GM12878 (cell line): ENCODE results near the gene STX12. TPM values are rescaled to one million over a fixed set of nuclear protein-coding genes. Genes with fewer than 3 reads are reported as not detected.

ENCODE experiments used
- ATAC-seq: fragments of 200-7000 bp; cut with Tn5 transposase; 3 replicates; pipeline ENCODE4 v1.9.1; 2020; ENCODE audit warnings: mild to moderate bottlenecking, moderate library complexity
- BruUV-seq: library from RNA; stranded (reverse); fragments of 400-500 nt; replicated peaks from 2 replicates; lab custom pipeline; 2021; lab: Mats Ljungman, UMichigan
- CTCF ChIA-PET: fragments of 300-600 bp; sonication (Branson Sonifier 250); formaldehyde crosslinking; extraction: SDS; loops from one replicate; lab custom pipeline; 2021; ENCODE audit warnings: inconsistent platforms; lab: Yijun Ruan, JAX
- POLR2A ChIA-PET: fragments of 350-600 bp; formaldehyde crosslinking; extraction: SDS; loops from one replicate; lab custom pipeline; 2021; ENCODE audit warnings: inconsistent platforms; lab: Charles Lee
- RAD21 ChIA-PET: fragments of 300-600 bp; sonication (Branson Sonifier 250); formaldehyde crosslinking; loops from one replicate; lab custom pipeline; 2023; ENCODE audit warnings: antibody characterized with exemption; ENCODE audit not compliant: unreplicated experiment; lab: Charles Lee
- SMC1A ChIA-PET: fragments of 300-600 bp; sonication (Branson Sonifier 250); formaldehyde crosslinking; loops from one replicate; lab custom pipeline; 2023; ENCODE audit not compliant: unreplicated experiment, uncharacterized antibody; lab: Charles Lee
- DNase-seq: peaks from one replicate; pipeline ENCODE4 v3.0.0-alpha.2; 2011; ENCODE audit warnings: low read depth, low spot score
- FAIRE-seq: peaks from 3 replicates; lab custom pipeline; 2011; peaks lifted over from hg19 to GRCh38; lab: Jason Lieb, UNC
- H2AFZ ChIP-seq: 2 replicates; pipeline ENCODE4 v1.6.0; 2011; ENCODE audit warnings: low read depth, low read length, control low read depth; ENCODE audit not compliant: control insufficient read depth
- H3K27ac ChIP-seq: 2 replicates; pipeline ENCODE4 v1.5.1; 2011; ENCODE audit warnings: control low read depth; ENCODE audit not compliant: control insufficient read depth, insufficient read depth
- H3K27me3 ChIP-seq, 2 experiments: replicated peaks in 1 of 2; 2 replicates each; pipeline versions ENCODE4 v1.6.0 to v1.6.1; 2011; ENCODE audit warnings: low read length in 1 of 2; ENCODE audit not compliant: control insufficient read depth in 2 of 2, insufficient read depth in 2 of 2
- H3K36me3 ChIP-seq, 2 experiments: 2 replicates each; pipeline ENCODE4 v1.5.1; 2011; ENCODE audit warnings: low read length in 1 of 2; ENCODE audit not compliant: control insufficient read depth in 2 of 2, insufficient read depth in 2 of 2
- H3K4me1 ChIP-seq: 2 replicates; pipeline ENCODE4 v1.6.1; 2011; ENCODE audit warnings: mild to moderate bottlenecking, low read length, moderate library complexity, mixed read lengths; ENCODE audit not compliant: control insufficient read depth, insufficient read depth
- H3K4me2 ChIP-seq: 2 replicates; pipeline ENCODE4 v1.6.0; 2011; ENCODE audit warnings: control low read depth; ENCODE audit not compliant: control insufficient read depth, insufficient read depth
- H3K4me3 ChIP-seq: fragments of 200-600 bp; sonication (generic); 2 replicates; pipeline ENCODE4 v1.5.1; 2016
- H3K79me2 ChIP-seq: 2 replicates; pipeline ENCODE4 v1.6.0; 2011; ENCODE audit warnings: low read length; ENCODE audit not compliant: control insufficient read depth, insufficient read depth
- H3K9ac ChIP-seq: 2 replicates; pipeline ENCODE4 v1.8.0; 2011; ENCODE audit warnings: low read length, control low read depth, mixed read lengths; ENCODE audit not compliant: control insufficient read depth, insufficient read depth
- H3K9me3 ChIP-seq: replicated peaks from 3 replicates; pipeline ENCODE4 v1.5.1; 2011; ENCODE audit warnings: mild to moderate bottlenecking, low read length; ENCODE audit not compliant: control insufficient read depth, insufficient read depth
- H4K20me1 ChIP-seq: 2 replicates; pipeline ENCODE4 v1.6.0; 2011; ENCODE audit not compliant: control insufficient read depth, insufficient read depth
- BCL11A ChIP-seq: IDR thresholded peaks from 2 replicates; pipeline ENCODE4 v1.6.1; 2011; ENCODE audit warnings: low read depth, low read length
- CEBPB ChIP-seq, 2 experiments: fragments of 150-350 bp in 1 of 2; IDR thresholded peaks; 2 replicates each; pipeline ENCODE4 v1.6.1; 2012 to 2014; ENCODE audit warnings: low read depth in 2 of 2, low read length in 2 of 2, borderline replicate concordance in 1 of 2, inconsistent platforms in 1 of 2
- DPF2 ChIP-seq: fragments of 450-650 bp; IDR thresholded peaks from 2 replicates; pipeline ENCODE4 v1.6.1; 2017; ENCODE audit warnings: mild to moderate bottlenecking
- MYB ChIP-seq: fragments of 150-350 bp; IDR thresholded peaks from 2 replicates; pipeline ENCODE4 v1.6.1; 2014; ENCODE audit warnings: mild to moderate bottlenecking, low read depth, low read length, borderline replicate concordance
- PAX8 ChIP-seq: fragments of 450-650 bp; IDR thresholded peaks from 2 replicates; pipeline ENCODE4 v1.6.1; 2017; ENCODE audit warnings: mild to moderate bottlenecking, moderate library complexity
- SMAD5 ChIP-seq: IDR thresholded peaks from 2 replicates; pipeline ENCODE4 v1.6.1; 2016; ENCODE audit warnings: antibody characterized with exemption, low read depth
- SRF ChIP-seq, 2 experiments: IDR thresholded peaks; 2 replicates each; pipeline ENCODE4 v1.6.1; 2011; ENCODE audit warnings: low read depth in 2 of 2, low read length in 2 of 2, mild to moderate bottlenecking in 1 of 2, moderate library complexity in 1 of 2
- WRNIP1 ChIP-seq: IDR thresholded peaks from 2 replicates; pipeline ENCODE4 v1.6.1; 2011; ENCODE audit warnings: low read depth, low read length, improper control_type of control experiment, borderline replicate concordance
- WGBS: methylation state at CpG from one replicate; pipeline ENCODE4 v1.1.6; 2016; ENCODE audit warnings: low lambda C conversion rate; ENCODE audit not compliant: insufficient replicate concordance, insufficient coverage; ENCODE audit errors: missing lambda C conversion rate; 5-methylcytosine and 5-hydroxymethylcytosine counted together
- in situ Hi-C: fragments of 300-500 bp; cut with MboI; formaldehyde crosslinking; loops from 9 replicates; pipeline ENCODE4 v1.14.3; 2018; ENCODE audit warnings: mixed read lengths
- intact Hi-C: fragments of 100-400 bp; cut with micrococcal nuclease; formaldehyde crosslinking; loops from one replicate; pipeline ENCODE4 v1.14.2; 2022; ENCODE audit not compliant: unreplicated experiment
- polyA plus RNA-seq, 11 experiments: library from polyadenylated mRNA; depleted of rRNA in 4 of 11; unstranded in 6 of 11; stranded (reverse) in 5 of 11; fragments of >200 nt; fragmentation: Nextera tagmentation in 4 of 11; fragmentation: Illumina TruSeq in 1 of 11; extraction: Ambion mirVana in 4 of 11; extraction: Trizol in 1 of 11; gene quantifications; 1 replicate in 1 of 11; 2 replicates in 10 of 11; pipeline versions ENCODE4 v1.2.1 to v1.2.3, GENCODE V29; 2011 to 2016; ENCODE audit warnings: inconsistent platforms in 2 of 11, missing spikeins in 2 of 11, low read depth in 1 of 11
- total RNA-seq, 4 experiments: library from RNA; depleted of rRNA in 3 of 4; stranded (reverse); fragments of >200 nt in 3 of 4; fragmentation: Illumina TruSeq in 1 of 4; extraction: Trizol in 1 of 4; gene quantifications; 2 replicates each; pipeline versions ENCODE4 v1.2.1 to v1.2.3, GENCODE V29; 2013 to 2021
- TF ChIP-seq, protein P1 (sequence below): IDR thresholded peaks from 2 replicates; pipeline ENCODE4 v1.6.1; 2012; ENCODE audit warnings: low read depth, low read length, improper control_type of control experiment
- TF ChIP-seq, protein P2 (sequence below): IDR thresholded peaks from 2 replicates; pipeline ENCODE4 v1.6.1; 2012; ENCODE audit warnings: low read length, inconsistent platforms

The STX12 gene
- total and polyA plus RNA-seq, 10 of the 15 experiments (the other 5 are each of a cell fraction or from before 2014, with no cell fraction given), result 20.2 to 35.0 (median 28.1) TPM

DNA sequence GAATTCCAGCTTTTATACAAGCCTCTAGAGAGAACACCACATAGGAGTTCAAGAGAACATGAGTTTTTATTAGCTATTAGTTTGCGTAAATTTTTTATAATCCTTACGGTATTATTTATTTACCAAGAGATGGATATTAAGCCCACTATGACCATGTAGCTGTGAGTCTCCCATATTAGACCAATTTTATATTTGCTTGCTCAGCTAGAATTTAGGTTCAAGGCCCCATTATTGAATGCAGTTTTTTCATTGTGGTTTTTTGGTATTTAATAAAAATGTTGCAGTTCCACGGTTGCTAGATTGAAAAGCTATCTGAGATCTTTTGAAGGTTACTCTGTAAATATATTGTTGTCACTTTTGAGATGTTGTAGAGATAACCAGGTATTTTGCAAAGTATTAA is 60.5 kb downstream of the STX12 start:
- H3K79me2 ChIP-seq, result peaks cover 49% of the 10 kb centered on the region
- ATAC-seq (no peak), FAIRE-seq (no peak), DNase-seq (no peak)
- H3K36me3 ChIP-seq, result peaks cover 0 to 4% of the 10 kb centered on the region in 2 experiments; a peak in 2 of 4 replicates
- intact Hi-C loops, result loop anchor here (5.0 to 10.0 kb wide), 2 partner anchors 109 to 161 kb away; partner anchors contain the start of genes FAM76A and IFI6
- in situ Hi-C loops, result no loop called here
- H3K9ac ChIP-seq, result no peak overlapping the region
- TF ChIP-seq, protein P1, sequence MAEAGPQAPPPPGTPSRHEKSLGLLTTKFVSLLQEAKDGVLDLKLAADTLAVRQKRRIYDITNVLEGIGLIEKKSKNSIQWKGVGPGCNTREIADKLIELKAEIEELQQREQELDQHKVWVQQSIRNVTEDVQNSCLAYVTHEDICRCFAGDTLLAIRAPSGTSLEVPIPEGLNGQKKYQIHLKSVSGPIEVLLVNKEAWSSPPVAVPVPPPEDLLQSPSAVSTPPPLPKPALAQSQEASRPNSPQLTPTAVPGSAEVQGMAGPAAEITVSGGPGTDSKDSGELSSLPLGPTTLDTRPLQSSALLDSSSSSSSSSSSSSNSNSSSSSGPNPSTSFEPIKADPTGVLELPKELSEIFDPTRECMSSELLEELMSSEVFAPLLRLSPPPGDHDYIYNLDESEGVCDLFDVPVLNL, result no peak
- no peak for TF ChIP-seq DPF2
- TF ChIP-seq PAX8, result no peak
- TF ChIP-seq MYB, result no peak
- no peak for TF ChIP-seq BCL11A
- no peak for TF ChIP-seq SRF (IDR thresholded peaks at IDR 0.05; ENCODE audit: low read depth in 2 of 2, low read length in 2 of 2)
- no peak for TF ChIP-seq WRNIP1
- TF ChIP-seq CEBPB (IDR thresholded peaks at IDR 0.05; ENCODE audit: borderline replicate concordance in 1 of 2, low read depth in 2 of 2, low read length in 2 of 2), result no peak
- TF ChIP-seq SMAD5, result no peak
- TF ChIP-seq, protein P2, sequence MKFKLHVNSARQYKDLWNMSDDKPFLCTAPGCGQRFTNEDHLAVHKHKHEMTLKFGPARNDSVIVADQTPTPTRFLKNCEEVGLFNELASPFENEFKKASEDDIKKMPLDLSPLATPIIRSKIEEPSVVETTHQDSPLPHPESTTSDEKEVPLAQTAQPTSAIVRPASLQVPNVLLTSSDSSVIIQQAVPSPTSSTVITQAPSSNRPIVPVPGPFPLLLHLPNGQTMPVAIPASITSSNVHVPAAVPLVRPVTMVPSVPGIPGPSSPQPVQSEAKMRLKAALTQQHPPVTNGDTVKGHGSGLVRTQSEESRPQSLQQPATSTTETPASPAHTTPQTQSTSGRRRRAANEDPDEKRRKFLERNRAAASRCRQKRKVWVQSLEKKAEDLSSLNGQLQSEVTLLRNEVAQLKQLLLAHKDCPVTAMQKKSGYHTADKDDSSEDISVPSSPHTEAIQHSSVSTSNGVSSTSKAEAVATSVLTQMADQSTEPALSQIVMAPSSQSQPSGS, result no peak
- ChIA-PET POLR2A (interaction anchor here (0.6 to 1.4 kb wide), 3 partner anchors 9 to 891 kb away, joined by 3 to 4 read pairs (median 3); partner anchors contain the start of gene STX12), SMC1A (interaction anchor here (1.0 to 4.7 kb wide), 7 partner anchors 12 to 164 kb away, joined by 3 to 35 read pairs (median 4); partner anchors contain the start of genes IFI6 and STX12), RAD21 (interaction anchor here (0.9 to 2.2 kb wide), 5 partner anchors 61 to 170 kb away, joined by 3 to 8 read pairs (median 3); partner anchors contain the start of genes FAM76A, IFI6 and STX12), CTCF (interaction anchor here (0.8 to 4.8 kb wide), 8 partner anchors 7 to 227 kb away, joined by 3 to 32 read pairs (median 4); partner anchors contain the start of gene IFI6)
- no peaks in the 10 kb centered on the region for H4K20me1 ChIP-seq
- no peak overlapping the region for H3K4me2 ChIP-seq
- H3K27me3 ChIP-seq, result no peaks in the 10 kb centered on the region
- H3K27ac ChIP-seq, result no peak overlapping the region
- WGBS, result 96% methylated on average over 3 of the region's 3 CpGs
- H2AFZ ChIP-seq, result no peak overlapping the region
- no peak overlapping the region for H3K4me3 ChIP-seq
- no peaks in the 10 kb centered on the region for H3K9me3 ChIP-seq
- no peaks in the 10 kb centered on the region for H3K4me1 ChIP-seq
- no TSS peak for BruUV-seq
